HG02798 (cell line): ENCODE data around the gene SPEF1.

Source experiments
- ATAC-seq: cut with Tn5 transposase; IDR thresholded peaks from one replicate; pipeline ENCODE4 v1.9.1; 2021; ENCODE audit warnings: mild to moderate bottlenecking; ENCODE audit not compliant: unreplicated experiment, poor library complexity

Gene SPEF1

GRCh38 chr20:3751305-3751674 is 30.0 kb downstream of the SPEF1 start:
- ATAC-seq, result no peak

- ATAC-seq, result no peak
Measured at GRCh38 chr20:3749689-3750531, 31.3 kb downstream of the SPEF1 start.

GRCh38 chr20:3749087-3749688 is 32.1 kb downstream of the SPEF1 start:
- no peak for ATAC-seq

GRCh38 chr20:3748073-3748472 is 33.2 kb downstream of the SPEF1 start:
- ATAC-seq, result no peak

- no peak for ATAC-seq
Measured at GRCh38 chr20:3747471-3747870, 33.8 kb downstream of the SPEF1 start.

GRCh38 chr20:3745686-3746173 is 35.5 kb downstream of the SPEF1 start:
- no peak for ATAC-seq

GRCh38 chr20:3744806-3745685 is 36.2 kb downstream of the SPEF1 start:
- no peak for ATAC-seq

GRCh38 chr20:3744037-3744436 is 37.2 kb downstream of the SPEF1 start:
- no peak for ATAC-seq

- ATAC-seq, result no peak
Measured at GRCh38 chr20:3743251-3743650, 38.0 kb downstream of the SPEF1 start.

GRCh38 chr20:3741836-3742458 is 39.3 kb downstream of the SPEF1 start:
- ATAC-seq, result no peak

GRCh38 chr20:3740615-3741301 is 40.5 kb downstream of the SPEF1 start:
- ATAC-seq, result no peak

- ATAC-seq, result no peak
Measured at GRCh38 chr20:3739926-3740451, 41.3 kb downstream of the SPEF1 start.

GRCh38 chr20:3739054-3739925 is 42.0 kb downstream of the SPEF1 start:
- ATAC-seq, result no peak

- ATAC-seq, result no peak
Measured at GRCh38 chr20:3738111-3739053, 42.9 kb downstream of the SPEF1 start.

- no peak for ATAC-seq
Measured at GRCh38 chr20:3735768-3736167, 45.5 kb downstream of the SPEF1 start.

GRCh38 chr20:3734111-3734843 is 47.0 kb downstream of the SPEF1 start:
- ATAC-seq, result no peak
